Hypothalamus (tissue), 51 donors: ENCODE data around the gene ZNF414.
"Not testable (repeated sequence)": the region's sequence is repeated elsewhere in the genome, so short reads cannot be mapped to it uniquely, and the experiment has no call there.

Source experiments
- DNase-seq, 51 donors: peaks; one replicate each; lab custom pipeline; 2025; lab: John Stamatoyannopoulos, UW

Gene ZNF414

GRCh38 chr19:8518536-8518935, 4.6 kb upstream of the ZNF414 start:
- DNase-seq = no peak

GRCh38 chr19:8517551-8518442, 3.8 kb upstream of the ZNF414 start:
- no peak for DNase-seq

GRCh38 chr19:8515317-8515716, 1.4 kb upstream of the ZNF414 start:
- no peak for DNase-seq

GRCh38 chr19:8514505-8515009, 590 bp upstream of the ZNF414 start:
- not testable (repeated sequence) for DNase-seq

- peak in 1 of 51 donors; percentile 40 for DNase-seq
Measured at GRCh38 chr19:8513036-8513686, 806 bp downstream of the ZNF414 start.

- no peak for DNase-seq
Measured at GRCh38 chr19:8512115-8512967, 1.6 kb downstream of the ZNF414 start.

GRCh38 chr19:8511573-8512101, 2.3 kb downstream of the ZNF414 start:
- no peak for DNase-seq

- no peak for DNase-seq
Measured at GRCh38 chr19:8510589-8511115, 3.3 kb downstream of the ZNF414 start.

GRCh38 chr19:8506402-8506957, 7.5 kb downstream of the ZNF414 start:
- DNase-seq = peak in 1 of 51 donors; percentile 37

- peak; percentile 23 to 86 (median 65) for DNase-seq
Measured at GRCh38 chr19:8505680-8506401, 8.1 kb downstream of the ZNF414 start.

- no peak for DNase-seq
Measured at GRCh38 chr19:8504919-8505318, 9.0 kb downstream of the ZNF414 start.

GRCh38 chr19:8504171-8504570, 9.8 kb downstream of the ZNF414 start:
- no peak for DNase-seq

GRCh38 chr19:8503510-8503909, 10.5 kb downstream of the ZNF414 start:
- no peak for DNase-seq

GRCh38 chr19:8501981-8502380, 12.0 kb downstream of the ZNF414 start:
- no peak for DNase-seq

- DNase-seq = no peak
Measured at GRCh38 chr19:8501516-8501915, 12.5 kb downstream of the ZNF414 start.

GRCh38 chr19:8500158-8500557, 13.8 kb downstream of the ZNF414 start:
- peak in 2 of 51 donors; percentile 21 for DNase-seq

GRCh38 chr19:8499048-8499833, 14.7 kb downstream of the ZNF414 start:
- no peak for DNase-seq

- DNase-seq = no peak
Measured at GRCh38 chr19:8498295-8498694, 15.7 kb downstream of the ZNF414 start.
